Urinary bladder (tissue), 4 donors: Measurements from ENCODE around the gene DCHS1. TPM values are rescaled to one million over a fixed set of nuclear protein-coding genes. Genes with fewer than 3 reads are reported as not detected.

Source experiments
- DNase-seq: peaks from one replicate; pipeline ENCODE4 v3.0.0-alpha.2; 2015; ENCODE audit errors: extremely low spot score
- H3K27ac ChIP-seq: one replicate; pipeline ENCODE4 v1.5.1; 2013; ENCODE audit warnings: low read depth, mild to moderate bottlenecking, moderate library complexity
- H3K36me3 ChIP-seq: one replicate; pipeline ENCODE4 v1.6.1; 2013; ENCODE audit warnings: mild to moderate bottlenecking, moderate library complexity; ENCODE audit not compliant: insufficient read depth
- H3K4me1 ChIP-seq: one replicate; pipeline ENCODE4 v1.6.1; 2013; ENCODE audit warnings: mild to moderate bottlenecking, moderate library complexity; ENCODE audit not compliant: insufficient read depth
- H3K4me3 ChIP-seq: one replicate; pipeline ENCODE4 v1.5.1; 2013; ENCODE audit warnings: low read depth, low read length
- WGBS: extraction: QIAGEN DNeasy Blood & Tissue Kit; methylation state at CpG from one replicate; pipeline ENCODE4 v1.1.7; 2013; 5-methylcytosine and 5-hydroxymethylcytosine counted together
- polyA plus RNA-seq: library from polyadenylated mRNA; stranded (reverse); fragments of 200-250 nt; gene quantifications from one replicate; pipeline ENCODE4 v1.2.3, GENCODE V29; 2013
- total RNA-seq: library from RNA; depleted of rRNA; stranded (reverse); fragments of >200 nt; gene quantifications from one replicate; pipeline ENCODE4 v1.2.3, GENCODE V29; 2014
- donor health status: healthy with polysubstance abuse.
- donor health status: healthy.

DCHS1 gene
- total and polyA plus RNA-seq, 2 donors = 28.6 to 49.2 TPM

- H3K4me3 ChIP-seq = no peak overlapping the region
- H3K4me1 ChIP-seq = no peaks in the 10 kb centered on the region
- no peak overlapping the region for H3K27ac ChIP-seq
- WGBS = 92% methylated on average over 29 of the region's 29 CpGs
- no peaks in the 10 kb centered on the region for H3K36me3 ChIP-seq
- no peak for DNase-seq
Measured at GRCh38 chr11:6632116-6633073, 23.2 kb downstream of the DCHS1 start.

- no peak overlapping the region for H3K27ac ChIP-seq
- H3K4me1 ChIP-seq = no peaks in the 10 kb centered on the region
- H3K36me3 ChIP-seq = no peaks in the 10 kb centered on the region
- DNase-seq = no peak
- WGBS = 84% methylated on average over 11 of the region's 11 CpGs
- no peak overlapping the region for H3K4me3 ChIP-seq
Measured at GRCh38 chr11:6631361-6631890, 24.2 kb downstream of the DCHS1 start.

- DNase-seq = no peak
- Histone ChIP-seq H3K36me3 (no peaks in the 10 kb centered on the region), H3K4me3 (no peak overlapping the region), H3K27ac (no peak overlapping the region), H3K4me1 (no peaks in the 10 kb centered on the region)
- WGBS = 80% methylated on average over 28 of the region's 28 CpGs
Measured at GRCh38 chr11:6630632-6631291, 24.8 kb downstream of the DCHS1 start.

- DNase-seq = no peak
- no peak overlapping the region for H3K27ac ChIP-seq
- WGBS = 72% methylated on average over 102 of the region's 102 CpGs
- H3K4me1 ChIP-seq = no peaks in the 10 kb centered on the region
- no peak overlapping the region for H3K4me3 ChIP-seq
- no peaks in the 10 kb centered on the region for H3K36me3 ChIP-seq
Measured at GRCh38 chr11:6629892-6630631, 25.5 kb downstream of the DCHS1 start.

- no peak for DNase-seq
- 91% methylated on average over 24 of the region's 24 CpGs for WGBS
- Histone ChIP-seq H3K36me3 (no peaks in the 10 kb centered on the region), H3K4me1 (no peaks in the 10 kb centered on the region), H3K4me3 (no peak overlapping the region), H3K27ac (no peak overlapping the region)
Measured at GRCh38 chr11:6629573-6629891, 26.1 kb downstream of the DCHS1 start.

- Histone ChIP-seq H3K36me3 (no peaks in the 10 kb centered on the region), H3K27ac (no peak overlapping the region), H3K4me3 (no peak overlapping the region), H3K4me1 (no peaks in the 10 kb centered on the region)
- no peak for DNase-seq
- 93% methylated on average over 4 of the region's 4 CpGs for WGBS
Measured at GRCh38 chr11:6628526-6628925, 27.1 kb downstream of the DCHS1 start.

- WGBS = 77% methylated on average over 2 of the region's 2 CpGs
- H3K27ac ChIP-seq = no peak overlapping the region
- DNase-seq = no peak
- no peaks in the 10 kb centered on the region for H3K4me1 ChIP-seq
- no peak overlapping the region for H3K4me3 ChIP-seq
- H3K36me3 ChIP-seq = no peaks in the 10 kb centered on the region
Measured at GRCh38 chr11:6627762-6628241, 27.8 kb downstream of the DCHS1 start.

- Histone ChIP-seq H3K4me1 (no peaks in the 10 kb centered on the region), H3K36me3 (no peaks in the 10 kb centered on the region), H3K27ac (no peak overlapping the region), H3K4me3 (no peak overlapping the region)
- 88% methylated on average over 19 of the region's 19 CpGs for WGBS
- no peak for DNase-seq
Measured at GRCh38 chr11:6626971-6627761, 28.4 kb downstream of the DCHS1 start.

- Histone ChIP-seq H3K27ac (no peak overlapping the region), H3K4me1 (no peaks in the 10 kb centered on the region), H3K4me3 (no peak overlapping the region), H3K36me3 (no peaks in the 10 kb centered on the region)
- no peak for DNase-seq
- WGBS = 92% methylated on average over 17 of the region's 17 CpGs
Measured at GRCh38 chr11:6625832-6626420, 29.7 kb downstream of the DCHS1 start.

- Histone ChIP-seq H3K4me1 (no peaks in the 10 kb centered on the region), H3K36me3 (no peaks in the 10 kb centered on the region), H3K27ac (no peak overlapping the region), H3K4me3 (no peak overlapping the region)
- 86% methylated on average over 12 of the region's 12 CpGs for WGBS
- no peak for DNase-seq
Measured at GRCh38 chr11:6625156-6625831, 30.3 kb downstream of the DCHS1 start.

GRCh38 chr11:6623391-6624363 is 31.9 kb downstream of the DCHS1 start:
- Histone ChIP-seq H3K4me3 (no peak overlapping the region), H3K4me1 (no peaks in the 10 kb centered on the region), H3K36me3 (no peaks in the 10 kb centered on the region), H3K27ac (no peak overlapping the region)
- WGBS = 83% methylated on average over 31 of the region's 31 CpGs
- DNase-seq = no peak
